Ecto neural progenitor cell (in vitro differentiated cells): Measurements from ENCODE around the gene DIMT1.

Experiments
- DNase-seq: peaks from one replicate; pipeline ENCODE4 v3.0.0-alpha.2; 2018; ENCODE audit warnings: low spot score

DIMT1 gene

GRCh38 chr5:62369039-62369438 lies 34.7 kb downstream of the DIMT1 start:
- DNase-seq = no peak

GRCh38 chr5:62362701-62363100 lies 41.0 kb downstream of the DIMT1 start:
- DNase-seq = no peak

- no peak for DNase-seq
Measured at GRCh38 chr5:62354028-62354874, 49.5 kb downstream of the DIMT1 start.

- DNase-seq = no peak
Measured at GRCh38 chr5:62348723-62349481, 54.8 kb downstream of the DIMT1 start.

GRCh38 chr5:62347928-62348327 lies 55.8 kb downstream of the DIMT1 start:
- no peak for DNase-seq

GRCh38 chr5:62346748-62347147 lies 57.0 kb downstream of the DIMT1 start:
- no peak for DNase-seq

GRCh38 chr5:62343428-62343827 lies 60.3 kb downstream of the DIMT1 start:
- DNase-seq = no peak

GRCh38 chr5:62342476-62342837 lies 61.2 kb downstream of the DIMT1 start:
- DNase-seq = no peak

- no peak for DNase-seq
Measured at GRCh38 chr5:62341783-62342475, 61.8 kb downstream of the DIMT1 start.

- DNase-seq = no peak
Measured at GRCh38 chr5:62340979-62341378, 62.7 kb downstream of the DIMT1 start.

GRCh38 chr5:62340392-62340791 lies 63.3 kb downstream of the DIMT1 start:
- DNase-seq = no peak
